ENCODE measurements around the gene ACY1.
A peak's percentile ranks its signal among the peaks of the same experiment; 100 is the strongest.

The ACY1 gene

DNA sequence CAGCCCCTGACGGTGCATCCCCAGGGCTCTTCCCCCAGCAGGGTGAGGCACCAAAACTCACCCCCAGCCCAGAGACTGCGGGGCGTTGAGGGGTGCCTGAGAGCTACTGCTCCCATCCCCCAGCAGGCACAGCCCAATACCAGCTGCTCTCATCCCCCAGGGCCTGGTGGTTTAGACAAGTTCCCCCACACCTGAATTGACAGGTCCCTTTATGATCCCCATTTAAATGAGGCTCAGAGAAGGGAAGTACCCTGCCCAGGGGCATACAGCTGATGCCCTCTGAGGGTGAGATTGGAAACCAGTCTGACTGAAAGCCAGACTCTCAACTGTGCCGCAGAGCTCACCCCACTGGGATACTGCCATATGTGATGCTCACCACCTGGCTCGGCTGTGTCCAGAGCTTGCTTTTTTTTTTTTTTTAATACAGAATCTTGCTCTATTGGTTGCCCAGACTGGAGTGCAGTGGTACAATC, 52.9 kb downstream of the ACY1 start:
- Histone ChIP-seq H2AFZ (ENCODE audit: low read depth, low read length) (no peak overlapping the region), H3K4me1 (ENCODE audit: insufficient read depth, low read length) (no peaks in the 10 kb centered on the region), H3K9ac (ENCODE audit: low read depth, low read length) (no peak overlapping the region), H3K4me2 (ENCODE audit: insufficient read depth, low read length) (no peak overlapping the region), H3K9me3 (ENCODE audit: insufficient read depth, low read length, severe bottlenecking) (no peaks in the 10 kb centered on the region), H3K27ac (ENCODE audit: low read length) (no peak overlapping the region), H4K20me1 (ENCODE audit: insufficient read depth, low read length) (no peaks in the 10 kb centered on the region), H3K27me3 (ENCODE audit: insufficient read depth, low read length, poor library complexity) (no peaks in the 10 kb centered on the region), H3K79me2 (ENCODE audit: insufficient read depth, low read length) (no peaks in the 10 kb centered on the region), H3K4me3 (ENCODE audit: low read depth in 1 of 2, low read length in 2 of 2) (no peak overlapping the region), H3K36me3 (ENCODE audit: insufficient read depth, low read length) (no peaks in the 10 kb centered on the region)
- no peak for TF ChIP-seq EZH2 (IDR thresholded peaks at IDR 0.05; ENCODE audit: borderline replicate concordance, low read depth, low read length, severe bottlenecking)
- TF ChIP-seq, protein P1, sequence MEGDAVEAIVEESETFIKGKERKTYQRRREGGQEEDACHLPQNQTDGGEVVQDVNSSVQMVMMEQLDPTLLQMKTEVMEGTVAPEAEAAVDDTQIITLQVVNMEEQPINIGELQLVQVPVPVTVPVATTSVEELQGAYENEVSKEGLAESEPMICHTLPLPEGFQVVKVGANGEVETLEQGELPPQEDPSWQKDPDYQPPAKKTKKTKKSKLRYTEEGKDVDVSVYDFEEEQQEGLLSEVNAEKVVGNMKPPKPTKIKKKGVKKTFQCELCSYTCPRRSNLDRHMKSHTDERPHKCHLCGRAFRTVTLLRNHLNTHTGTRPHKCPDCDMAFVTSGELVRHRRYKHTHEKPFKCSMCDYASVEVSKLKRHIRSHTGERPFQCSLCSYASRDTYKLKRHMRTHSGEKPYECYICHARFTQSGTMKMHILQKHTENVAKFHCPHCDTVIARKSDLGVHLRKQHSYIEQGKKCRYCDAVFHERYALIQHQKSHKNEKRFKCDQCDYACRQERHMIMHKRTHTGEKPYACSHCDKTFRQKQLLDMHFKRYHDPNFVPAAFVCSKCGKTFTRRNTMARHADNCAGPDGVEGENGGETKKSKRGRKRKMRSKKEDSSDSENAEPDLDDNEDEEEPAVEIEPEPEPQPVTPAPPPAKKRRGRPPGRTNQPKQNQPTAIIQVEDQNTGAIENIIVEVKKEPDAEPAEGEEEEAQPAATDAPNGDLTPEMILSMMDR (IDR thresholded peaks at IDR 0.05; ENCODE audit: borderline replicate concordance, extremely low read depth, low read length, poor library complexity, severe bottlenecking), result no peak
- ATAC-seq (ENCODE audit: insufficient read depth, low read depth) (no peak), DNase-seq (no peak)

GRCh38 chr3:52036829-52037228, 53.5 kb downstream of the ACY1 start:
- H3K9ac ChIP-seq (ENCODE audit: low read depth, low read length), result no peak overlapping the region
- H3K79me2 ChIP-seq (ENCODE audit: insufficient read depth, low read length), result no peaks in the 10 kb centered on the region
- H3K27ac ChIP-seq (ENCODE audit: low read length), result no peak overlapping the region
- H3K4me3 ChIP-seq (ENCODE audit: low read depth in 1 of 2, low read length in 2 of 2), result no peak overlapping the region
- H3K4me1 ChIP-seq (ENCODE audit: insufficient read depth, low read length), result no peaks in the 10 kb centered on the region
- no peaks in the 10 kb centered on the region for H3K9me3 ChIP-seq (ENCODE audit: insufficient read depth, low read length, severe bottlenecking)
- H4K20me1 ChIP-seq (ENCODE audit: insufficient read depth, low read length), result no peaks in the 10 kb centered on the region
- DNase-seq, result no peak
- no peak overlapping the region for H3K4me2 ChIP-seq (ENCODE audit: insufficient read depth, low read length)
- H2AFZ ChIP-seq (ENCODE audit: low read depth, low read length), result no peak overlapping the region
- H3K36me3 ChIP-seq (ENCODE audit: insufficient read depth, low read length), result no peaks in the 10 kb centered on the region
- no peaks in the 10 kb centered on the region for H3K27me3 ChIP-seq (ENCODE audit: insufficient read depth, low read length, poor library complexity)
- TF ChIP-seq, protein P1 (IDR thresholded peaks at IDR 0.05; ENCODE audit: borderline replicate concordance, extremely low read depth, low read length, poor library complexity, severe bottlenecking), result peak; percentile 9
- TF ChIP-seq EZH2 (IDR thresholded peaks at IDR 0.05; ENCODE audit: borderline replicate concordance, low read depth, low read length, severe bottlenecking), result no peak
- ATAC-seq (ENCODE audit: insufficient read depth, low read depth), result no peak

- no peaks in the 10 kb centered on the region for H3K27me3 ChIP-seq (ENCODE audit: insufficient read depth, low read length, poor library complexity)
- H3K4me3 ChIP-seq (ENCODE audit: low read depth in 1 of 2, low read length in 2 of 2), result no peak overlapping the region
- ATAC-seq (ENCODE audit: insufficient read depth, low read depth), result no peak
- no peak overlapping the region for H3K9ac ChIP-seq (ENCODE audit: low read depth, low read length)
- H3K79me2 ChIP-seq (ENCODE audit: insufficient read depth, low read length), result no peaks in the 10 kb centered on the region
- no peak overlapping the region for H3K4me2 ChIP-seq (ENCODE audit: insufficient read depth, low read length)
- TF ChIP-seq, protein P1 (IDR thresholded peaks at IDR 0.05; ENCODE audit: borderline replicate concordance, extremely low read depth, low read length, poor library complexity, severe bottlenecking), result no peak
- TF ChIP-seq EZH2 (IDR thresholded peaks at IDR 0.05; ENCODE audit: borderline replicate concordance, low read depth, low read length, severe bottlenecking), result no peak
- no peak for DNase-seq
- H3K4me1 ChIP-seq (ENCODE audit: insufficient read depth, low read length), result no peaks in the 10 kb centered on the region
- H3K36me3 ChIP-seq (ENCODE audit: insufficient read depth, low read length), result no peaks in the 10 kb centered on the region
- H3K27ac ChIP-seq (ENCODE audit: low read length), result no peak overlapping the region
- no peaks in the 10 kb centered on the region for H3K9me3 ChIP-seq (ENCODE audit: insufficient read depth, low read length, severe bottlenecking)
- H2AFZ ChIP-seq (ENCODE audit: low read depth, low read length), result no peak overlapping the region
- no peaks in the 10 kb centered on the region for H4K20me1 ChIP-seq (ENCODE audit: insufficient read depth, low read length)
Observed at GRCh38 chr3:52037291-52037690, 54.0 kb downstream of the ACY1 start.

DNA sequence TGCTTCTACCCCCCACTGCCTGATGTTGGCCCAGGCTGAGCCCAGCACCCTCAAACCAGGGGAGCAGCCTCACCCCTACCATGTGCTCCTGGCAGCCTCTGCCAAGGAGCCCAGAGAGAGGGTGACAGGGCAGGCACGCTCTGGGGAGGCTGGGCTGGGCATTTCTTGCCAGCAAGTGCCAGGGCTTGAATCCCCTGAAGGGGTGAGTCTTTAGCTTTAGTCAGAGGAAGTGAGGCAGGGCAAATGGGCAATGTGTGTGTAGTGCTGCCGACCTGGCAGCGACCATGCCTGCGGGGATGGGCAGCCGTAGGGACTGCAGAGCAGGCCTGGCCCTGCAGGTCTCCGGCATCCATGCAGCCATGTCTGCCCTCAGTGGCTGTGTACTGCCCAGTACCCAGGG, 54.9 kb downstream of the ACY1 start:
- Histone ChIP-seq H2AFZ (ENCODE audit: low read depth, low read length) (no peak overlapping the region), H3K4me3 (ENCODE audit: low read depth in 1 of 2, low read length in 2 of 2) (no peak overlapping the region), H3K4me1 (ENCODE audit: insufficient read depth, low read length) (no peaks in the 10 kb centered on the region), H3K9ac (ENCODE audit: low read depth, low read length) (no peak overlapping the region), H3K4me2 (ENCODE audit: insufficient read depth, low read length) (no peak overlapping the region), H3K79me2 (ENCODE audit: insufficient read depth, low read length) (no peaks in the 10 kb centered on the region), H3K27ac (ENCODE audit: low read length) (no peak overlapping the region), H3K9me3 (ENCODE audit: insufficient read depth, low read length, severe bottlenecking) (no peaks in the 10 kb centered on the region), H3K36me3 (ENCODE audit: insufficient read depth, low read length) (no peaks in the 10 kb centered on the region), H3K27me3 (ENCODE audit: insufficient read depth, low read length, poor library complexity) (no peaks in the 10 kb centered on the region), H4K20me1 (ENCODE audit: insufficient read depth, low read length) (no peaks in the 10 kb centered on the region)
- TF ChIP-seq, protein P1 (IDR thresholded peaks at IDR 0.05; ENCODE audit: borderline replicate concordance, extremely low read depth, low read length, poor library complexity, severe bottlenecking), result no peak
- TF ChIP-seq EZH2 (IDR thresholded peaks at IDR 0.05; ENCODE audit: borderline replicate concordance, low read depth, low read length, severe bottlenecking), result no peak
- ATAC-seq (ENCODE audit: insufficient read depth, low read depth), result no peak
- DNase-seq, result no peak

Data from DND-41 (cell line).